ENCODE measurements around the gene TMOD2. TPM values are rescaled to one million over a fixed set of nuclear protein-coding genes. Genes with fewer than 3 reads are reported as not detected.

The TMOD2 gene
- polyA plus RNA-seq, 1 donor (not counting 4 experiments of a cell fraction or from before 2014, with no cell fraction given): 5.2 TPM

- Histone ChIP-seq H4K20me1 (ENCODE audit: control insufficient read depth, extremely low read depth, insufficient read depth, low read length) (peaks cover 29% of the 10 kb centered on the region), H3K27me3 (ENCODE audit: control insufficient read depth, extremely low read depth, insufficient read depth, low read length) (no peaks in the 10 kb centered on the region), H3K79me2 (ENCODE audit: control insufficient read depth, insufficient read depth, low read length) (peaks cover 98% of the 10 kb centered on the region), H3K9me3 (ENCODE audit: control insufficient read depth, low read depth, low read length) (no peaks in the 10 kb centered on the region), H3K4me2 (ENCODE audit: control insufficient read depth, extremely low read depth, insufficient read depth, low read depth, low read length) (peak overlapping the region; percentile 45), H3K9me1 (ENCODE audit: control insufficient read depth, extremely low read depth, insufficient read depth, low read length) (peaks cover 4% of the 10 kb centered on the region), H3K4me1 (ENCODE audit: control insufficient read depth, extremely low read depth, insufficient read depth, low read length) (peaks cover 75% of the 10 kb centered on the region), H3K4me3 (ENCODE audit: control insufficient read depth in 2 of 3, extremely low read depth in 1 of 3, insufficient read depth in 2 of 3, low read depth in 1 of 3, low read length in 3 of 3) (no peak overlapping the region), H3K36me3 (ENCODE audit: control insufficient read depth in 2 of 2, extremely low read depth in 1 of 2, insufficient read depth in 2 of 2, low read length in 2 of 2) (peaks cover 3 to 4% of the 10 kb centered on the region in 2 experiments), H3K27ac (ENCODE audit: control insufficient read depth, insufficient read depth, low read length) (peak overlapping the region; percentile 35), H2AFZ (ENCODE audit: control insufficient read depth, low read length) (no peak overlapping the region), H3K9ac (ENCODE audit: control insufficient read depth, extremely low read depth, insufficient read depth, low read length) (peak overlapping the region; percentile 4)
- FAIRE-seq: no peak
- TF ChIP-seq EZH2 (IDR thresholded peaks at IDR 0.05; ENCODE audit: low read length): no peak
- no peak for TF ChIP-seq CTCF (optimal IDR thresholded peaks at IDR 0.05 in 1 of 3, IDR thresholded peaks at IDR 0.05 in 1 of 3, conservative IDR thresholded peaks at IDR 0.05 in 1 of 3; ENCODE audit: extremely low read depth in 1 of 3, insufficient read depth in 2 of 3, low read length in 3 of 3)
- dilution Hi-C loops (cut with MboI; ENCODE audit: extremely low pct_ligation_motif_present, low sequenced_read_pairs): no loop called here
- no peak for DNase-seq (ENCODE audit: low read depth, low spot score)
Measured at GRCh38 chr15:51837792-51838251, 86.4 kb downstream of the TMOD2 start.

GRCh38 chr15:51838270-51838669 lies 86.9 kb downstream of the TMOD2 start:
- DNase-seq (ENCODE audit: low read depth, low spot score) (no peak), FAIRE-seq (no peak)
- peaks cover 27% of the 10 kb centered on the region for H4K20me1 ChIP-seq (ENCODE audit: control insufficient read depth, extremely low read depth, insufficient read depth, low read length)
- no peaks in the 10 kb centered on the region for H3K9me3 ChIP-seq (ENCODE audit: control insufficient read depth, low read depth, low read length)
- peaks cover 98% of the 10 kb centered on the region for H3K79me2 ChIP-seq (ENCODE audit: control insufficient read depth, insufficient read depth, low read length)
- H3K4me2 ChIP-seq (ENCODE audit: control insufficient read depth, extremely low read depth, insufficient read depth, low read depth, low read length): peak overlapping the region; percentile 45
- peaks cover 3 to 4% of the 10 kb centered on the region in 2 experiments for H3K36me3 ChIP-seq (ENCODE audit: control insufficient read depth in 2 of 2, extremely low read depth in 1 of 2, insufficient read depth in 2 of 2, low read length in 2 of 2)
- peak overlapping the region; percentile 35 for H3K27ac ChIP-seq (ENCODE audit: control insufficient read depth, insufficient read depth, low read length)
- peaks cover 75% of the 10 kb centered on the region for H3K4me1 ChIP-seq (ENCODE audit: control insufficient read depth, extremely low read depth, insufficient read depth, low read length)
- H3K9ac ChIP-seq (ENCODE audit: control insufficient read depth, extremely low read depth, insufficient read depth, low read length): no peak overlapping the region
- H2AFZ ChIP-seq (ENCODE audit: control insufficient read depth, low read length): no peak overlapping the region
- no peak overlapping the region for H3K4me3 ChIP-seq (ENCODE audit: control insufficient read depth in 2 of 3, extremely low read depth in 1 of 3, insufficient read depth in 2 of 3, low read depth in 1 of 3, low read length in 3 of 3)
- dilution Hi-C loops (cut with MboI; ENCODE audit: extremely low pct_ligation_motif_present, low sequenced_read_pairs): no loop called here
- H3K9me1 ChIP-seq (ENCODE audit: control insufficient read depth, extremely low read depth, insufficient read depth, low read length): peaks cover 4% of the 10 kb centered on the region
- H3K27me3 ChIP-seq (ENCODE audit: control insufficient read depth, extremely low read depth, insufficient read depth, low read length): no peaks in the 10 kb centered on the region
- TF ChIP-seq EZH2 (IDR thresholded peaks at IDR 0.05; ENCODE audit: low read length): no peak
- no peak for TF ChIP-seq CTCF (optimal IDR thresholded peaks at IDR 0.05 in 1 of 3, IDR thresholded peaks at IDR 0.05 in 1 of 3, conservative IDR thresholded peaks at IDR 0.05 in 1 of 3; ENCODE audit: extremely low read depth in 1 of 3, insufficient read depth in 2 of 3, low read length in 3 of 3)
